ENCODE results near the gene KRT1.

Gene KRT1

GRCh38 chr12:52676163-52676562 is 4.0 kb downstream of the KRT1 start:
- H3K36me3 ChIP-seq = no peaks in the 10 kb centered on the region
- TF ChIP-seq CTCF (IDR thresholded peaks at IDR 0.05) = no peak
- H3K27ac ChIP-seq = no peak overlapping the region
- no peaks in the 10 kb centered on the region for H3K4me1 ChIP-seq (ENCODE audit: control insufficient read depth in 1 of 2, insufficient read depth in 1 of 2, low read depth in 1 of 2, low read length in 1 of 2)
- H3K9me3 ChIP-seq = no peaks in the 10 kb centered on the region
- H3K4me3 ChIP-seq (ENCODE audit: low read depth in 1 of 2, low read length in 1 of 2) = no peak overlapping the region
- peaks cover under 1% of the 10 kb centered on the region for H3K27me3 ChIP-seq

GRCh38 chr12:52675301-52675701 is 4.9 kb downstream of the KRT1 start:
- Histone ChIP-seq H3K4me3 (ENCODE audit: low read depth in 1 of 2, low read length in 1 of 2) (no peak overlapping the region), H3K9me3 (no peaks in the 10 kb centered on the region), H3K36me3 (no peaks in the 10 kb centered on the region), H3K27ac (no peak overlapping the region), H3K27me3 (no peaks in the 10 kb centered on the region), H3K4me1 (ENCODE audit: control insufficient read depth in 1 of 2, insufficient read depth in 1 of 2, low read depth in 1 of 2, low read length in 1 of 2) (no peaks in the 10 kb centered on the region)
- TF ChIP-seq CTCF (IDR thresholded peaks at IDR 0.05) = no peak

- Histone ChIP-seq H3K36me3 (no peaks in the 10 kb centered on the region), H3K4me1 (ENCODE audit: control insufficient read depth in 1 of 2, insufficient read depth in 1 of 2, low read depth in 1 of 2, low read length in 1 of 2) (no peaks in the 10 kb centered on the region), H3K9me3 (no peaks in the 10 kb centered on the region), H3K27me3 (no peaks in the 10 kb centered on the region), H3K27ac (no peak overlapping the region), H3K4me3 (ENCODE audit: low read depth in 1 of 2, low read length in 1 of 2) (no peak overlapping the region)
- TF ChIP-seq CTCF (IDR thresholded peaks at IDR 0.05) = no peak
Observed at GRCh38 chr12:52674433-52674775, 5.8 kb downstream of the KRT1 start.

GRCh38 chr12:52673713-52674432 is 6.3 kb downstream of the KRT1 start:
- TF ChIP-seq CTCF (IDR thresholded peaks at IDR 0.05) = no peak
- no peaks in the 10 kb centered on the region for H3K4me1 ChIP-seq (ENCODE audit: control insufficient read depth in 1 of 2, insufficient read depth in 1 of 2, low read depth in 1 of 2, low read length in 1 of 2)
- H3K27me3 ChIP-seq = no peaks in the 10 kb centered on the region

GRCh38 chr12:52673217-52673616 is 7.0 kb downstream of the KRT1 start:
- no peaks in the 10 kb centered on the region for H3K27me3 ChIP-seq
- H3K9me3 ChIP-seq = no peaks in the 10 kb centered on the region
- H3K4me3 ChIP-seq (ENCODE audit: low read depth in 1 of 2, low read length in 1 of 2) = no peak overlapping the region
- no peak for TF ChIP-seq CTCF (IDR thresholded peaks at IDR 0.05)
- H3K4me1 ChIP-seq (ENCODE audit: control insufficient read depth in 1 of 2, insufficient read depth in 1 of 2, low read depth in 1 of 2, low read length in 1 of 2) = no peaks in the 10 kb centered on the region
- no peaks in the 10 kb centered on the region for H3K36me3 ChIP-seq
- H3K27ac ChIP-seq = no peak overlapping the region

More at GRCh38 chr12:52673713-52674432, 6.3 kb downstream of the KRT1 start:
- Histone ChIP-seq H3K36me3 (no peaks in the 10 kb centered on the region), H3K4me3 (ENCODE audit: low read depth in 1 of 2, low read length in 1 of 2) (no peak overlapping the region), H3K9me3 (no peaks in the 10 kb centered on the region), H3K27ac (no peak overlapping the region)
